Activated CD8-positive, alpha-beta T cell treated with anti-CD3 and anti-CD28 coated beads for 36 hours (primary cell): ENCODE measurements around the gene SHISA9. TPM values are rescaled to one million over a fixed set of nuclear protein-coding genes. Genes with fewer than 3 reads are reported as not detected.

Source experiments
- ATAC-seq: fragments of 200-7000 bp; cut with Tn5 transposase; one replicate; pipeline ENCODE4 v1.10.0; 2021; ENCODE audit warnings: mild to moderate bottlenecking, moderate library complexity
- CTCF ChIA-PET: fragments of 350-600 bp; sonication (Branson Sonifier 250); formaldehyde crosslinking; loops from one replicate; lab custom pipeline; 2021; ENCODE audit warnings: antibody characterized with exemption; lab: Charles Lee
- POLR2A ChIA-PET: fragments of 350-600 bp; sonication (Branson Sonifier 250); formaldehyde crosslinking; loops from one replicate; lab custom pipeline; 2021; ENCODE audit warnings: antibody characterized with exemption; lab: Charles Lee
- DNase-seq: peaks from one replicate; pipeline ENCODE4 v3.0.0-alpha.2; 2020
- H3K27ac Mint-ChIP-seq: one replicate; pipeline ENCODE4 v1.8.0; 2021; ENCODE audit warnings: mild to moderate bottlenecking, mixed read lengths
- H3K27me3 Mint-ChIP-seq: one replicate; pipeline ENCODE4 v1.8.0; 2021; ENCODE audit warnings: mixed read lengths
- H3K36me3 Mint-ChIP-seq: one replicate; pipeline ENCODE4 v1.8.0; 2021; ENCODE audit warnings: low read depth, mixed read lengths
- H3K4me1 Mint-ChIP-seq: one replicate; pipeline ENCODE4 v1.8.0; 2021; ENCODE audit warnings: low read depth, mixed read lengths
- H3K4me3 Mint-ChIP-seq: one replicate; pipeline ENCODE4 v1.8.0; 2021; ENCODE audit warnings: mild to moderate bottlenecking, moderate library complexity, mixed read lengths
- H3K9me3 Mint-ChIP-seq: one replicate; pipeline ENCODE4 v1.8.0; 2021; ENCODE audit warnings: mixed read lengths
- CTCF ChIP-seq: fragments of 200-600 bp; IDR thresholded peaks from one replicate; pipeline ENCODE4 v1.8.0; 2022; ENCODE audit warnings: antibody characterized with exemption, mild to moderate bottlenecking
- intact Hi-C: fragments of 100-400 bp; cut with micrococcal nuclease; formaldehyde crosslinking; loops from one replicate; pipeline ENCODE4 v1.10.0; 2022
- total RNA-seq, 2 experiments: library from RNA; stranded (reverse); gene quantifications; one replicate each; pipeline ENCODE4 v1.2.3, GENCODE V29; 2021

Gene SHISA9
- total RNA-seq, 2 experiments from 2014 or later = not detected

- Mint-ChIP-seq H3K27me3 (no peaks in the 10 kb centered on the region), H3K27ac (no peak overlapping the region), H3K36me3 (no peaks in the 10 kb centered on the region), H3K4me3 (no peak overlapping the region), H3K4me1 (no peaks in the 10 kb centered on the region), H3K9me3 (peaks cover 13% of the 10 kb centered on the region)
- TF ChIP-seq CTCF = no peak
- CTCF ChIA-PET = no interaction called here
- POLR2A ChIA-PET = no interaction called here
- DNase-seq (no peak), ATAC-seq (no peak)
- intact Hi-C loops = no loop called here
Measured at GRCh38 chr16:13138528-13138927, 237.1 kb downstream of the SHISA9 start.

DNA sequence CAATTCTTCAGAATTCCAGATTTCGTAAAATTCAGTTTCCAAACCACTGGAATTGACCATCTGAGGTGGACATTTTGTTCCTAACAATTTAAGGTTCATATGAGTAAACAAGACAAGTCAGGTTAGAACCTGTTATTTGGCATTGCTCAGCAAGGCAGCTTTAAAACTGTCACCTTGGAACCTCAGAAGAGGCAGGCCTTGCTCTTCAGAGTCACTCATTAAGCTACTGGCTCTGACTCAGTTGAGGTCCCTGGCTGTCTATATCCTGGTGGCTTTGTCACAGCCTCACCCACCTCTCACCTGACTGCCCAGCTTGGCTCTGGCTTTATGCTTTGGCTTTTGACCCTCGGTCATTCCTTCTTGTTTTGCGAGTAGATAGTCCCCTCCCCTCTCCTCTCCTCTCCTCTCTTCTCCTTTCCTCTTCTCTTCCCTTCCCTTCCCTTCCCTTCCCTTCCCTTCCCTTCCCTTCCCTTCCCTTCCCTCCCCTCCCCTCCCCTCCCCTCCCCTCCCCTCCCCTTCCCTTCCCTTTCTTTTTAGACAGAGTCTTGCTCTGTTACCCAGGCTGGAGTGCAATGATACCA, 238.4 kb downstream of the SHISA9 start:
- Mint-ChIP-seq H3K4me3 (no peak overlapping the region), H3K4me1 (no peaks in the 10 kb centered on the region), H3K9me3 (peaks cover 10% of the 10 kb centered on the region), H3K27me3 (no peaks in the 10 kb centered on the region), H3K36me3 (no peaks in the 10 kb centered on the region), H3K27ac (no peak overlapping the region)
- intact Hi-C loops = no loop called here
- ChIA-PET POLR2A (no interaction called here), CTCF (no interaction called here)
- TF ChIP-seq CTCF = no peak
- ATAC-seq = no peak
- no peak for DNase-seq

- no peak for TF ChIP-seq CTCF
- ChIA-PET POLR2A (no interaction called here), CTCF (no interaction called here)
- peaks cover 6% of the 10 kb centered on the region for H3K27me3 Mint-ChIP-seq
- no peaks in the 10 kb centered on the region for H3K4me1 Mint-ChIP-seq
- no peak for DNase-seq
- intact Hi-C loops = no loop called here
- no peak overlapping the region for H3K27ac Mint-ChIP-seq
- no peaks in the 10 kb centered on the region for H3K36me3 Mint-ChIP-seq
- no peak overlapping the region for H3K4me3 Mint-ChIP-seq
- H3K9me3 Mint-ChIP-seq = peaks cover 4% of the 10 kb centered on the region
- ATAC-seq = no peak
Measured at GRCh38 chr16:13143551-13143950, 242.2 kb downstream of the SHISA9 start.

- no peak for DNase-seq
- intact Hi-C loops = no loop called here
- no peak overlapping the region for H3K27ac Mint-ChIP-seq
- H3K9me3 Mint-ChIP-seq = peaks cover 1% of the 10 kb centered on the region
- H3K36me3 Mint-ChIP-seq = no peaks in the 10 kb centered on the region
- H3K4me1 Mint-ChIP-seq = no peaks in the 10 kb centered on the region
- ChIA-PET CTCF (interaction anchor here (1.6 kb wide), 1 partner anchor 28 kb away, joined by 3 read pairs; no protein-coding TSS in a partner anchor), POLR2A (no interaction called here)
- H3K27me3 Mint-ChIP-seq = peaks cover 6% of the 10 kb centered on the region
- no peak for TF ChIP-seq CTCF
- no peak for ATAC-seq
- H3K4me3 Mint-ChIP-seq = no peak overlapping the region
Measured at GRCh38 chr16:13146829-13147228, 245.4 kb downstream of the SHISA9 start.

GRCh38 chr16:13148294-13148693, 246.9 kb downstream of the SHISA9 start:
- Mint-ChIP-seq H3K27me3 (peaks cover 6% of the 10 kb centered on the region), H3K27ac (no peak overlapping the region), H3K36me3 (no peaks in the 10 kb centered on the region)

More at GRCh38 chr16:13148294-13148693, 246.9 kb downstream of the SHISA9 start:
- intact Hi-C loops = no loop called here
- CTCF ChIA-PET = no interaction called here
- ATAC-seq (no peak), DNase-seq (no peak)
- POLR2A ChIA-PET = no interaction called here
- no peak for TF ChIP-seq CTCF
- Mint-ChIP-seq H3K4me1 (no peaks in the 10 kb centered on the region), H3K4me3 (no peak overlapping the region), H3K9me3 (peaks cover 1% of the 10 kb centered on the region)
